K562 (cell line): ENCODE data around the gene ATXN7L1. TPM values are rescaled to one million over a fixed set of nuclear protein-coding genes. Genes with fewer than 3 reads are reported as not detected.
A peak's percentile ranks its signal among the peaks of the same experiment; 100 is the strongest.

ENCODE experiments used
- AFF1 ChIP-seq, 2 experiments: fragments of 450-650 bp; IDR thresholded peaks; 2 replicates each; pipeline ENCODE4 v1.6.1; 2018; ENCODE audit warnings: mild to moderate bottlenecking in 2 of 2, low read depth in 1 of 2; ENCODE audit not compliant: partially characterized antibody in 2 of 2
- CEBPG ChIP-seq, 3 experiments: fragments of 200-800 bp in 1 of 3; sonication (Bioruptor generic) in 1 of 3; sonication (generic) in 1 of 3; formaldehyde crosslinking in 1 of 3; IDR thresholded peaks in 2 of 3; conservative IDR thresholded peaks in 1 of 3; 2 replicates each; pipeline versions ENCODE4 v1.6.1 to v1.8.0; 2016 to 2022; ENCODE audit warnings: missing compliant biosample characterization in 2 of 3, missing genetic modification characterization in 2 of 3, mild to moderate bottlenecking in 1 of 3, missing genetic modification reagents in 1 of 3
- NELFE ChIP-seq: IDR thresholded peaks from 2 replicates; pipeline ENCODE4 v1.6.1; 2011; ENCODE audit warnings: mild to moderate bottlenecking; ENCODE audit not compliant: insufficient read depth, insufficient read length
- PCBP2 ChIP-seq: fragments of 200-400 bp; formaldehyde crosslinking; IDR thresholded peaks from 2 replicates; pipeline ENCODE4 v1.6.1; 2018; ENCODE audit warnings: low read length, low read depth, mild to moderate bottlenecking, moderate library complexity; ENCODE audit not compliant: poor library complexity, severe bottlenecking
- SFPQ ChIP-seq: fragments of 200-400 bp; formaldehyde crosslinking; IDR thresholded peaks from 2 replicates; pipeline ENCODE4 v1.6.1; 2017; ENCODE audit warnings: mild to moderate bottlenecking, low read depth, low read length, moderate library complexity
- SNRNP70 ChIP-seq: fragments of 200-400 bp; formaldehyde crosslinking; optimal IDR thresholded peaks from 2 replicates; pipeline ENCODE3; 2017; ENCODE audit warnings: low read depth, low read length
- SPI1 ChIP-seq: IDR thresholded peaks from 2 replicates; pipeline ENCODE4 v1.6.1; 2011; ENCODE audit warnings: low read depth, low read length, control low read depth, borderline replicate concordance
- SRSF9 ChIP-seq: fragments of 200-400 bp; formaldehyde crosslinking; IDR thresholded peaks from 2 replicates; pipeline ENCODE4 v1.6.1; 2017; ENCODE audit warnings: low read depth, low read length, borderline replicate concordance
- TRIM25 ChIP-seq: fragments of 450-650 bp; IDR thresholded peaks from 2 replicates; pipeline ENCODE4 v1.7.0; 2016; ENCODE audit warnings: borderline replicate concordance
- ZNF511 ChIP-seq: sonication (generic); formaldehyde crosslinking; IDR thresholded peaks from 2 replicates; pipeline ENCODE4 v1.8.0; 2022; ENCODE audit warnings: mild to moderate bottlenecking, missing genetic modification reagents
- polyA plus RNA-seq, 8 experiments: library from polyadenylated mRNA; depleted of rRNA in 4 of 8; stranded (reverse) in 5 of 8; unstranded in 3 of 8; fragments of >200 nt; fragmentation: Nextera tagmentation in 2 of 8; fragmentation: Illumina TruSeq in 1 of 8; extraction: Ambion mirVana in 2 of 8; extraction: Trizol in 1 of 8; gene quantifications; 2 replicates each; pipeline versions ENCODE4 v1.2.1 to v1.2.3, GENCODE V29; 2011 to 2014; ENCODE audit warnings: inconsistent platforms in 1 of 8, missing spikeins in 1 of 8
- total RNA-seq, 7 experiments: library from RNA; depleted of rRNA in 6 of 7; stranded (reverse); fragments of >200 nt in 6 of 7; fragmentation: Illumina TruSeq in 2 of 7; extraction: Trizol in 2 of 7; gene quantifications; 2 replicates each; pipeline versions ENCODE4 v1.2.1 to v1.2.3, GENCODE V29; 2011 to 2021; ENCODE audit warnings: low replicate concordance in 1 of 7

Gene ATXN7L1
- total and polyA plus RNA-seq, 9 of the 15 experiments (the other 6 are each of a cell fraction or from before 2014, with no cell fraction given): 6.6 to 13.7 (median 10.7) TPM

- TF ChIP-seq PCBP2 (no peak), SNRNP70 (peak; percentile 74), SPI1 (peak; percentile 93), CEBPG (CRISPR knock-in tag; IDR thresholded peaks at IDR 0.05) (no peak), CEBPG (tag; conservative IDR thresholded peaks at IDR 0.05 in 1 of 2, IDR thresholded peaks at IDR 0.05 in 1 of 2) (no peak), ZNF511 (CRISPR knock-in tag) (0 out of 2 replicates have a peak, but pooled peaks have one; percentile 23), SRSF9 (no peak), AFF1 (IDR thresholded peaks at IDR 0.05; ENCODE audit: low read depth in 1 of 2, partially characterized antibody in 2 of 2) (no peak), SFPQ (no peak), NELFE (no peak), TRIM25 (no peak)
- TF ChIP-seq, all 486 proteins: peak for 4
Observed at GRCh38 chr7:105853931-105854419, 22.4 kb downstream of the ATXN7L1 start (continued).
